Measurements from ENCODE around the gene PDZD7.
A peak's percentile ranks its signal among the peaks of the same experiment; 100 is the strongest.
"Not testable (repeated sequence)": the region's sequence is repeated elsewhere in the genome, so short reads cannot be mapped to it uniquely, and the experiment has no call there.

PDZD7 gene

GRCh38 chr10:100982916-100983830, 47.8 kb downstream of the PDZD7 start:
- DNase-seq (ENCODE audit: low read depth) = no peak

- no peak for DNase-seq (ENCODE audit: low read depth)
Measured at GRCh38 chr10:100981178-100981772, 49.7 kb downstream of the PDZD7 start.

GRCh38 chr10:100980711-100981110, 50.2 kb downstream of the PDZD7 start:
- no peak for DNase-seq (ENCODE audit: low read depth)

GRCh38 chr10:100980311-100980710, 50.6 kb downstream of the PDZD7 start:
- DNase-seq (ENCODE audit: low read depth) = no peak

- no peak for DNase-seq (ENCODE audit: low read depth)
Measured at GRCh38 chr10:100979791-100980272, 51.1 kb downstream of the PDZD7 start.

- DNase-seq (ENCODE audit: low read depth) = no peak
Measured at GRCh38 chr10:100978901-100979195, 52.1 kb downstream of the PDZD7 start.

GRCh38 chr10:100978121-100978900, 52.6 kb downstream of the PDZD7 start:
- DNase-seq (ENCODE audit: low read depth) = no peak

GRCh38 chr10:100977436-100977835, 53.5 kb downstream of the PDZD7 start:
- DNase-seq (ENCODE audit: low read depth) = no peak

GRCh38 chr10:100976906-100977305, 54.0 kb downstream of the PDZD7 start:
- DNase-seq (ENCODE audit: low read depth) = no peak

- not testable (repeated sequence) for DNase-seq (ENCODE audit: low read depth)
Measured at GRCh38 chr10:100975397-100975796, 55.5 kb downstream of the PDZD7 start.

GRCh38 chr10:100972904-100973535, 57.9 kb downstream of the PDZD7 start:
- no peak for DNase-seq (ENCODE audit: low read depth)

GRCh38 chr10:100972115-100972903, 58.6 kb downstream of the PDZD7 start:
- DNase-seq (ENCODE audit: low read depth) = no peak

GRCh38 chr10:100970914-100971811, 59.8 kb downstream of the PDZD7 start:
- no peak for DNase-seq (ENCODE audit: low read depth)

GRCh38 chr10:100970076-100970913, 60.6 kb downstream of the PDZD7 start:
- no peak for DNase-seq (ENCODE audit: low read depth)

GRCh38 chr10:100969187-100970075, 61.5 kb downstream of the PDZD7 start, which contains the start of gene SEMA4G:
TSS of gene SEMA4G (plus strand) at chr10:100969504. CDS start at chr10:100972913, 3,409 bp downstream.
- peak; percentile 24 for DNase-seq (ENCODE audit: low read depth)

GRCh38 chr10:100968863-100969186, 62.1 kb downstream of the PDZD7 start:
- DNase-seq (ENCODE audit: low read depth) = no peak

GRCh38 chr10:100968062-100968736, 62.7 kb downstream of the PDZD7 start:
- DNase-seq (ENCODE audit: low read depth) = no peak

- no peak for DNase-seq (ENCODE audit: low read depth)
Measured at GRCh38 chr10:100967332-100967731, 63.6 kb downstream of the PDZD7 start.

Data from activated gamma-delta T cell treated with anti-CD3 and anti-CD28 coated beads, Interleukin-2, amount 50 U/mL, for 16 hours (primary cell).